Dendritic cell treated with granulocyte-macrophage colony-stimulating factor and Interleukin-4, amounts not matched to agents 40 ng/mL and 50 ng/mL, for 4 days (primary cell): Measurements from ENCODE around the gene ITPRIPL2.

Source experiments
- H3K27ac Mint-ChIP-seq: one replicate; pipeline ENCODE4 v1.8.0; 2022; ENCODE audit warnings: mild to moderate bottlenecking, mixed read lengths
- H3K27me3 Mint-ChIP-seq: one replicate; pipeline ENCODE4 v1.8.0; 2022; ENCODE audit warnings: mild to moderate bottlenecking, mixed read lengths
- H3K36me3 Mint-ChIP-seq: one replicate; pipeline ENCODE4 v1.8.0; 2022; ENCODE audit warnings: low read depth, mixed read lengths
- H3K4me1 Mint-ChIP-seq: one replicate; pipeline ENCODE4 v1.8.0; 2022; ENCODE audit warnings: low read depth, mixed read lengths
- H3K4me3 Mint-ChIP-seq: one replicate; pipeline ENCODE4 v1.8.0; 2022; ENCODE audit warnings: mild to moderate bottlenecking, moderate library complexity, mixed read lengths
- H3K9me3 Mint-ChIP-seq: one replicate; pipeline ENCODE4 v1.8.0; 2022; ENCODE audit warnings: mixed read lengths
- intact Hi-C: fragments of 100-400 bp; cut with micrococcal nuclease; formaldehyde crosslinking; loops from one replicate; pipeline ENCODE4 v1.15.0; 2022

The ITPRIPL2 gene

GRCh38 chr16:19135896-19136438, 22.2 kb downstream of the ITPRIPL2 start:
- intact Hi-C loops: no loop called here
- H3K27me3 Mint-ChIP-seq: no peaks in the 10 kb centered on the region
- H3K36me3 Mint-ChIP-seq: no peaks in the 10 kb centered on the region
- H3K4me1 Mint-ChIP-seq: peaks cover 75% of the 10 kb centered on the region
- peak overlapping the region; percentile 89 for H3K27ac Mint-ChIP-seq
- no peak overlapping the region for H3K4me3 Mint-ChIP-seq
- no peaks in the 10 kb centered on the region for H3K9me3 Mint-ChIP-seq

GRCh38 chr16:19136549-19137196, 22.9 kb downstream of the ITPRIPL2 start:
- peaks cover 69% of the 10 kb centered on the region for H3K4me1 Mint-ChIP-seq
- H3K27ac Mint-ChIP-seq: peak overlapping the region; percentile 89
- no peak overlapping the region for H3K4me3 Mint-ChIP-seq
- no peaks in the 10 kb centered on the region for H3K9me3 Mint-ChIP-seq
- no peaks in the 10 kb centered on the region for H3K36me3 Mint-ChIP-seq
- intact Hi-C loops: no loop called here
- no peaks in the 10 kb centered on the region for H3K27me3 Mint-ChIP-seq

- intact Hi-C loops: no loop called here
- Mint-ChIP-seq H3K9me3 (no peaks in the 10 kb centered on the region), H3K27ac (peak overlapping the region; percentile 89), H3K27me3 (no peaks in the 10 kb centered on the region), H3K36me3 (no peaks in the 10 kb centered on the region), H3K4me1 (peaks cover 61% of the 10 kb centered on the region), H3K4me3 (no peak overlapping the region)
Measured at GRCh38 chr16:19137201-19138128, 23.7 kb downstream of the ITPRIPL2 start.

- no peaks in the 10 kb centered on the region for H3K27me3 Mint-ChIP-seq
- intact Hi-C loops: no loop called here
- no peaks in the 10 kb centered on the region for H3K9me3 Mint-ChIP-seq
- no peaks in the 10 kb centered on the region for H3K36me3 Mint-ChIP-seq
- peak overlapping the region; percentile 89 for H3K27ac Mint-ChIP-seq
- peaks cover 52% of the 10 kb centered on the region for H3K4me1 Mint-ChIP-seq
- no peak overlapping the region for H3K4me3 Mint-ChIP-seq
Measured at GRCh38 chr16:19138601-19139000, 24.8 kb downstream of the ITPRIPL2 start.

- Mint-ChIP-seq H3K4me3 (no peak overlapping the region), H3K4me1 (peaks cover 52% of the 10 kb centered on the region), H3K27me3 (peaks cover 3% of the 10 kb centered on the region), H3K9me3 (no peaks in the 10 kb centered on the region), H3K36me3 (no peaks in the 10 kb centered on the region), H3K27ac (peak overlapping the region; percentile 50)
- intact Hi-C loops: no loop called here
Measured at GRCh38 chr16:19139436-19140091, 25.8 kb downstream of the ITPRIPL2 start.

GRCh38 chr16:19140396-19140795, 26.6 kb downstream of the ITPRIPL2 start:
- H3K27me3 Mint-ChIP-seq: peaks cover 8% of the 10 kb centered on the region
- peaks cover 51% of the 10 kb centered on the region for H3K4me1 Mint-ChIP-seq
- H3K4me3 Mint-ChIP-seq: no peak overlapping the region
- no peaks in the 10 kb centered on the region for H3K36me3 Mint-ChIP-seq
- H3K9me3 Mint-ChIP-seq: no peaks in the 10 kb centered on the region
- peak overlapping the region; percentile 50 for H3K27ac Mint-ChIP-seq
- intact Hi-C loops: no loop called here

- H3K27me3 Mint-ChIP-seq: peaks cover 10% of the 10 kb centered on the region
- peaks cover 29% of the 10 kb centered on the region for H3K4me1 Mint-ChIP-seq
- no peak overlapping the region for H3K27ac Mint-ChIP-seq
- H3K36me3 Mint-ChIP-seq: no peaks in the 10 kb centered on the region
- no peak overlapping the region for H3K4me3 Mint-ChIP-seq
- H3K9me3 Mint-ChIP-seq: peaks cover under 1% of the 10 kb centered on the region
- intact Hi-C loops: no loop called here
Measured at GRCh38 chr16:19142939-19143598, 29.3 kb downstream of the ITPRIPL2 start.

GRCh38 chr16:19143599-19143956, 29.8 kb downstream of the ITPRIPL2 start:
- Mint-ChIP-seq H3K27me3 (peaks cover 10% of the 10 kb centered on the region), H3K4me3 (no peak overlapping the region), H3K4me1 (peaks cover 25% of the 10 kb centered on the region), H3K27ac (no peak overlapping the region), H3K36me3 (no peaks in the 10 kb centered on the region), H3K9me3 (peaks cover 6% of the 10 kb centered on the region)
- intact Hi-C loops: no loop called here

- H3K4me3 Mint-ChIP-seq: no peak overlapping the region
- H3K4me1 Mint-ChIP-seq: peaks cover 24% of the 10 kb centered on the region
- H3K9me3 Mint-ChIP-seq: peaks cover 12% of the 10 kb centered on the region
- H3K27ac Mint-ChIP-seq: no peak overlapping the region
- intact Hi-C loops: no loop called here
- no peaks in the 10 kb centered on the region for H3K36me3 Mint-ChIP-seq
- peaks cover 10% of the 10 kb centered on the region for H3K27me3 Mint-ChIP-seq
Measured at GRCh38 chr16:19145010-19145409, 31.2 kb downstream of the ITPRIPL2 start.

- peaks cover 25% of the 10 kb centered on the region for H3K4me1 Mint-ChIP-seq
- no peak overlapping the region for H3K27ac Mint-ChIP-seq
- intact Hi-C loops: no loop called here
- no peaks in the 10 kb centered on the region for H3K36me3 Mint-ChIP-seq
- H3K9me3 Mint-ChIP-seq: peaks cover 12% of the 10 kb centered on the region
- no peak overlapping the region for H3K4me3 Mint-ChIP-seq
- peaks cover 12% of the 10 kb centered on the region for H3K27me3 Mint-ChIP-seq
Measured at GRCh38 chr16:19147126-19147525, 33.4 kb downstream of the ITPRIPL2 start.

GRCh38 chr16:19147627-19148026, 33.9 kb downstream of the ITPRIPL2 start:
- Mint-ChIP-seq H3K27ac (no peak overlapping the region), H3K9me3 (peaks cover 12% of the 10 kb centered on the region), H3K36me3 (no peaks in the 10 kb centered on the region), H3K4me3 (no peak overlapping the region), H3K4me1 (peaks cover 25% of the 10 kb centered on the region), H3K27me3 (peaks cover 12% of the 10 kb centered on the region)
- intact Hi-C loops: no loop called here

- H3K4me3 Mint-ChIP-seq: no peak overlapping the region
- no peak overlapping the region for H3K27ac Mint-ChIP-seq
- H3K4me1 Mint-ChIP-seq: peaks cover 28% of the 10 kb centered on the region
- peaks cover 13% of the 10 kb centered on the region for H3K27me3 Mint-ChIP-seq
- H3K36me3 Mint-ChIP-seq: no peaks in the 10 kb centered on the region
- intact Hi-C loops: no loop called here
- H3K9me3 Mint-ChIP-seq: peaks cover 12% of the 10 kb centered on the region
Measured at GRCh38 chr16:19148189-19148588, 34.4 kb downstream of the ITPRIPL2 start.

- no peaks in the 10 kb centered on the region for H3K36me3 Mint-ChIP-seq
- no peak overlapping the region for H3K27ac Mint-ChIP-seq
- H3K4me1 Mint-ChIP-seq: peaks cover 36% of the 10 kb centered on the region
- intact Hi-C loops: no loop called here
- no peak overlapping the region for H3K4me3 Mint-ChIP-seq
- H3K9me3 Mint-ChIP-seq: peaks cover 19% of the 10 kb centered on the region
- peaks cover 11% of the 10 kb centered on the region for H3K27me3 Mint-ChIP-seq
Measured at GRCh38 chr16:19151310-19151709, 37.5 kb downstream of the ITPRIPL2 start.
